HG03066 (cell line): ENCODE data around the gene GCSAM.

Experiments used
- ATAC-seq: cut with Tn5 transposase; IDR thresholded peaks from one replicate; pipeline ENCODE4 v1.9.1; 2021; ENCODE audit warnings: low read depth; ENCODE audit not compliant: unreplicated experiment

Gene GCSAM

DNA sequence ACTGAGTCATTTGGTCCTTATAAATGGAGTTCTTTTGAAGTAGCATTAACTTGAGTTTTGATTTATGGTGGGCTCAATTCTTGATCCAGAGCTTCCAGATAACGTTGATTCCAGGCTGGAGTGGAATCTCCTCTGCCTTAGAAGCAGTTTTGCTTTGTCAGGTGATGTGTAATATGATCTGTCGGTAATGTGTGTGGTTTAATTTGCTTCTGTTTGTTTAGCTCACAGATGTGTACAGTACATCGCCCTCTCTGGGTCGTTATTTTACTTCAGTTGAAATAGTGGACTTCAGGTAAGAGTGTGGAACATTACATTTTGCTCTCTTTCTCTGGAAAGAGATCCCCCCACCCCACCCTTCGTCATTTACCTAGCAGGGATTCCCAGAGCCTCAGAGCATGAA lies 23.7 kb downstream of the GCSAM start:
- no peak for ATAC-seq

DNA sequence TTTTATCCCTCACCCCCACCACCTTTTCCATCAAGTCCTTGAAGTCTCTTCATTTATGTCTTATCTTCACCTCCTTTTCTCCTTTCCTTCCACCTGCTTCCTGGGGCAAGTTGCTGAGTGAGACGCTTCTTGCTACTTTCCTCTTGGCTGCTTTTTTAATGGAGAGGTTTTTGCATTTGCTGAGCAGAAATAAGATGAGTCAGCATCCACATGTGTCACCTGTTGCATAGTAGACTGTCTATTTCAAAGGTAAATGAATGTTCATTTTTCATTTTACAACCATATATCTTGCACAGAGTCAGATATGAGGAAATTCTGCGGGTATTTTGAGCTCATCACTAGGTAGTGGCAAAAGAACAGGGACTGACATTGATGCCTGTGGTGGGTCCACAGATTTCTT lies 28.3 kb downstream of the GCSAM start:
- ATAC-seq = no peak

DNA sequence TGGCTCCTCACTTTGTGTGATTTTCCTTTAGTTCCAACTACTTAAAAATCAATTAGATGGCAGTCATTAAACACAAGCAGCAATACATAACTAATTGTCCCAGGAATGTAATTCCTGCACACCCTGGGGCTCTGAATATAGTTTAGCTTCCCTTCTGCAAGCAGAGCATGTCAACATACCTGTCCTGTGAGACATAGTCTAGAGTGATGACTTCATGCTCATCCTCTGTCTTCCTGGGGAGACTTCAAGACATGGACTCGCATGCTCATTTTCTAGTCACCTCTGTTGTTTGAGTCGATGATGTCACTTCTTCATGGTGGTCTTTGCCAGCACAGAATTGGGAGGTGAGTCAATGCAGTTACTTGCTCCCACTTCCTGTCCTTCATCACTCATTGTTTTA lies 31.1 kb downstream of the GCSAM start:
- ATAC-seq = no peak

DNA sequence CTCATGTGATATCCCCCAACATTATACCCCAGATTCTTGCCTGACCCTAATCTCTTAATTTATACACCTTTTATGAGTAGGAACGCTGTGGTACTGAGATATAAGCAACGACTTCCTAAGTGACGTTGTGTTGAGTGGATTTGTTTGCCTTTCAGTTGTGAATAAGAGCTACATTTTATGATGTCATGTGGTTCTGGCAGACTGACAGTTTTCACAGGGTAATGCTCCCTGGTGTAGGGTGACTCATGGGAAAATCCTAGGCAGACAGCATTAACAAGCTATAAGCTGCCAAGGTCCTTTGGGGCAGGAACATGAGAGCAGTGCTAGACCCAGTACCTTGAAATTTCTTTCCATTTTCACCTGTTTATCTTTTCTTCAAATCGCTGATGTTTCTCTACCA lies 35.7 kb downstream of the GCSAM start:
- no peak for ATAC-seq

DNA sequence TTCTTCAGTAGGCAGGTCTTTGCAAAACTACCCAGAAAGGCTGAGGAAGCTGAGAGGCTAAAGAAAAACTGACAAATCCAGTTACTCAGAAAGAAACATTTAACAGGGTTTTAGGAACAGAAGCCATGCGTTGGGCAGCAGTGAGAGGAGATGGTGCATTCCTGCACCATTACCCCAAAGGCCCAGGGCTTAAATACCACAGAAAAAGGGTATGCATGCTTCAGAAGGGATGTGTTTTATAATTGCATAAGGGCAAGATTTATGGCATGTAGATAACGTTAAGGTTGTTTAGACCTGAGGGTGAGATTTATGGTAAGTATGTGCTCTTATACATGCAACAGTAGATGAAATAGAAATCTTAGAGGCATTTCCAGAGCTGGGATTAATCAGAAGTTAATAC lies 36.9 kb downstream of the GCSAM start:
- ATAC-seq = no peak

DNA sequence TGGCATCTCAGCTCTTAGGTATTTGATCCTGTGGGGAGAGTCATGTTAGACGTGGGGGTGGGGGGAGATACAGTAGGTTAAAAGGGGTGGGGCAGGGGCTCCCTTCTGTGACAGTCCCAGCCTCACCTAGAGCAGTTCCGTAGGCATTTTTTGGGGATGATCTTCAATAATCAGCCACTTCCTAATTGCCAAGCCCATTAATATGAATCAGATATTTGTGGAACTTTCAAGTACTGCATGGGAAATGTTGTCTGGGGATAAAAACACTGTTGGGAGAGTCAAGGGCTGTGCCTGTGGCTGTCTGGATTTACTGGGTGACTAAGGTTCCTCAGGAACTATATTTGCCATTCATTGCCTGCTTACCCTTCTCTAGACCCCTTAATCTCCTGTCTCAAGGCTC lies 37.3 kb downstream of the GCSAM start:
- no peak for ATAC-seq

DNA sequence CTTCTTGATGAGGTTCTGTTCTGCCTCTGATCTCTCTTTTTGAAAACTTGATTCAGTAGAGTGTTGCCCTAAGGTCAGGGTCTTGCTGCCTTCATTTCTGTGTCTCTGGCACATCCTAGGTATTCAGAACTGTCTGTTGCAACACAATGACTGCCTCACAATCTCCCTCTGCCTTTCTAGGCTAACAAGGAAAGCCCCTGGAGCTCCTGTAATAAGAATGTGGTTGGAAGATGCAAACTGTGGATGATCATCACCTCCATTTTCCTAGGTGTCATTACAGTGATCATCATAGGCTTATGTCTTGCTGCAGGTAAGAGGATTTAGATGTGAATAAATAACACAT lies 39.9 kb downstream of the GCSAM start:
- no peak for ATAC-seq

DNA sequence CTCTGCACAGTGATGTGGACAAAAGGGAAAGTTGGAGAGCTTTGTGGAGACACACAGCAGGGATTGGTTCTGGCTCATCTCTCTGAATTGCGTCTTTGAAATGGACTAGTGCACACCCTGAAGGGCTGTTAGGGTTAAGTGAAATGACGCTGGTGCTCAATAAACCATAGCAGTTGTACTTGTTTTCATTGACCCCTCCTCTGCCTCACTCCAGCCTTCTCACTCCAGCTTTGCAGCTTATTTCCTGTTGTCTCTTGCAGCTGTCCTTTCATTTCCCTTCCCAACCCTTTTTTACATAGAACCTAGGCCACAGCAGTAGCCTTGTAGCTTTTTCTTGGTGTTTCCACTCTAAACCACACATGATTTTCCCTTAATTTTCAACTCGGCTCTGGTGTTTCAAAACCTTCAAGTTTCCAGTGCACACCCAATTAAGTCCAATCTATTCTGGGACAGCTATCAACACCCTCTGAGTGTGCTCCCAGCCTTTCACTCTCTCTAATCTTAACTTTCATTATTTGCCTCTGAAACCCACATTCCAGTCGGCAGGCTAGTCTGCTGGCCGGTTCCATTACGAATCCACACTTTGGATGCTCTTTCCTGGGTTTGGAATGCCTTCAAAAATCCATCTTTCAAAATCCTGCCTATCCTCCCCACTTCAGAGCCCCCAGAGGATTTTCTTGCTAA lies 40.4 kb downstream of the GCSAM start:
- ATAC-seq = peak; percentile 40

DNA sequence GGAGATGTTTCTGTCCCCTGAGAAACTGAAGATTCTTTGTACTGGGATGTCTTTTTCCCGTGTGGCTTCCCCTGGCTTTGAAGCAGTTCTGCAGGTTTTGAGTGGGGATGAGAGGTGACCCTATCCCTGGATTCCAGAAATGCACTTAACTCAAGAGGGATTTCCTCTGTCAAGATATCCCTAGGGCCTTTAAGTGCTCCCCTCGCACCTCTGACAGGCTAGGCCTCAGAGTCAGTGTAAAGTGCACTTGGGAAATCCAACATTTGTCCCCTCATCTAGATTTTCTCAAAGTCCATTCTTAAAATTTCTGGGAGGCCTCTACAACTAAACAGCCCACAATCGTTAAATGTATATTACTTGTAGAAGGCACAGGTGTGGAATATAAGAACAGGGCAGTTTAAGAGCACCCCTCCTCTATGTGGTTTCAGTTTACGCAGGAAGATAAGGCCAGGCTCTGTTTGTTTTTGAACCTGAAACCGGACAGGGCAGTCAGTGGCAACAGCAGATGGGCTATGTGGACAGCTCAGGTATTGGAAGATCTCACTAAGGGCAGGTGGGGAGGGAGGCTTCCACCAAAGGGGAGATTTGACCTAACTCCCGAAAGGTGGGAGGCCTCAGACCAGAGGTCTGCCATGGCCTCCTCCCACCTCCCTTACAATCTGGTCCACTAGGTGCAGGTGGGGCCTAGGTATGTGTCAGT lies 42.0 kb downstream of the GCSAM start:
- no peak for ATAC-seq

DNA sequence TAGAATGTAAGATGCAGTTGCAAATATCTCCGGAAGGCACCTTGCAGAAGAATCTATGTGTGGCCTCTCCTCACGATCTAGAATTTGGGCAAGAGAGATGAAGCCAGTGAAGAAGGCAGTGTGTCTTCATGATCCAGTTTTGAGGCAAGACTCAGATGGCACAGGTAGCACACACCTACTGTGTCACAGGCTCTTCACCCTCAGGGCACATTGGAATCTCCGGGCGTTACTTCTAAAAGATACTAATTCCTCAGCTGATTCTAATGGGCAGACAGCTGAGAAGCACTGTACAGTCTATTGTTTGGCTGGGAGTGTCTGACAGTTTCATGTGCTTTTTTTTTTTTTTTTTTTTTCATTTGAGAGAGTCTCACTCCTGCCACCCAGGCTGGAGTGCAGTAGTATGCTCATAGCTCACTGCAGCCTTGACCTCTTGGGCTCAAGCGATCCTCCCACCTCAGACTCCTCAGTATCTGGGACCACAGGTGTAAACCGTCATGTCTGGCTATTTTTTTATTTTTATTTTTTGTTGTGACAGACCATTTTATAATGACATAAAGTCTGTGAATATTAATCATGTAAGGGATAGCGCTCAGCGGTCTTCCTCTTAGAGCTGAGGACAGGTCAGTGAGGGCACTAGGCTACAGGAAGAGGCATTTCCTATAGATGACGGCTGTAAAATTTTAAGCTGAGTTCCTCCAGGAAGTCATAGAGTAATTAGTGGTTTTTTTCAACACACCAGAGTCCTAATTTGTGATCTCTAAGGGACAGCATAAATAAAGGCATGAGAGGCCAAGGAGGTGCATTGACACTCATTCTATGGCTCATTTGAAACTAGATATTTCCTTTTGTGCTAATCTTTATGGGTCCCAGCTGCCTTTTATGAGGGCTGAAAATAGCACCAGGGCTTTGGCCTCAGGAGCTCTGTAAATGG lies 42.8 kb downstream of the GCSAM start:
- ATAC-seq = no peak

DNA sequence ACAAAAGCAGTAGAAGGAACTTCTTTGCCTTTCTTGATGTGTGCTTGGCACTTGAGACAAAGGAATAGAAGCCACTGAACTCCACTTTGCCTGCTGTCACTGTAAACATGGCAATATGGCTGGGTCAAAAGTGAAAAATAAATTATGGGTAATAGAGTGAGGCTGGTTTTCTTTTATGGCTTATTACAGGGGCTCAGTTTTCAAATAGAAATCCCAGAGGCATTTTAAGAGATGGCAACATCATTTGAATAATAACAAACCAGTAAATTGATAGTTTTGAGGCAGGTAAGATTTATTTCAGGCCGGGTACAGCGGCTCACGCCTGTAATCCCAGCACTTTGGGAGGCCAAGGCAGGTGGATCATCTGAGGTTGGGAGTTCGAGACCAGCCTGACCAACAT lies 44.1 kb downstream of the GCSAM start:
- no peak for ATAC-seq

DNA sequence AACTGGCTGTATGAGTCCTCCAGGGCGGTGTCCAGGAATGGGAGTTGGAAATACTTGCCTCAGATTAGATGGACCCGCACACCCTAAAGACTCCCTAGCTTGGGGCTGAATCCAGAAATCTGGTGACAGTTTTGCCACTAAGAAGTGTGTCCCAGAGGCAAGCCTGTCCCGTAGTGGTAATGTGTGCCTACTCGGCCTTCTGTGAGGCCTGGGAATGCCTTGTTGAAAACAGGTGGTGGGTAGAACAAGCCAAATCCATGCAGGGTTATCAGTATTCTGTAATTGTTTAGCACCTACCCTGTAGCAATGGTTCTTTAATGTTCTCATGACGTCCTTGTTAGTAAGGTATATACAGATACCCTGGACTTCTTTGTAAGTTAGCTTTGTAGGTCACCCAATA lies 45.3 kb downstream of the GCSAM start:
- ATAC-seq = no peak

DNA sequence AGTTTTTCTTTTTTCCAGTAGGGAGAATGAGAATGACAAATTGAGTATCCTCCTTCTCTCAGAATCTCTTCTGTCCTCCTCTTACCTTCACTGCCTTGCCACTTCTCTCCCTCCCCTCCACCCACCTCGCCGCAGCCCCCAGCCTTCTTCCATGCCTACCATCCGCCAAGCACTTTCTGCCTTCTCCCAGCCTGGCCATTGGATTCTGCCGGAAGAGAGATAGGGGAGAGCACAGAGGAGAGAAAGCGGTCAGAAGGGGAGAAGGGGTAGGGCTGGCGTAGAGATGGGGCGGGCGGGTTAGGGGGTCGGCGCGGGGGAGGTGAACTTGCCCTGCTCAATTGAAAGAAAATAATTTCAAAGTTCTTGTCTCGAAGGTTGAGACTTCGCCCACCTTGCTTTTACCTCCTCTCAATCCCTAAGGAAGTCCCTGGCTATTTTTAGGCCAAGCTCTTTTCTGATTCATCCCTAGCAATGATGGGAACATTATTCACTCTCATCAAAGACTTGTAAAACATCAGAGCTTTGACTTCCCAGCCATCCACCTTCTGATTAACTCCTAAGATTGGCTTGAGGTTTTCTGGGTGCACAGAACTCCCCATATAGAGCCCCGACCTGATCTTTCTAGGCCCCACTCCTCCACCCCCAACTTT lies 46.0 kb downstream of the GCSAM start:
- no peak for ATAC-seq

DNA sequence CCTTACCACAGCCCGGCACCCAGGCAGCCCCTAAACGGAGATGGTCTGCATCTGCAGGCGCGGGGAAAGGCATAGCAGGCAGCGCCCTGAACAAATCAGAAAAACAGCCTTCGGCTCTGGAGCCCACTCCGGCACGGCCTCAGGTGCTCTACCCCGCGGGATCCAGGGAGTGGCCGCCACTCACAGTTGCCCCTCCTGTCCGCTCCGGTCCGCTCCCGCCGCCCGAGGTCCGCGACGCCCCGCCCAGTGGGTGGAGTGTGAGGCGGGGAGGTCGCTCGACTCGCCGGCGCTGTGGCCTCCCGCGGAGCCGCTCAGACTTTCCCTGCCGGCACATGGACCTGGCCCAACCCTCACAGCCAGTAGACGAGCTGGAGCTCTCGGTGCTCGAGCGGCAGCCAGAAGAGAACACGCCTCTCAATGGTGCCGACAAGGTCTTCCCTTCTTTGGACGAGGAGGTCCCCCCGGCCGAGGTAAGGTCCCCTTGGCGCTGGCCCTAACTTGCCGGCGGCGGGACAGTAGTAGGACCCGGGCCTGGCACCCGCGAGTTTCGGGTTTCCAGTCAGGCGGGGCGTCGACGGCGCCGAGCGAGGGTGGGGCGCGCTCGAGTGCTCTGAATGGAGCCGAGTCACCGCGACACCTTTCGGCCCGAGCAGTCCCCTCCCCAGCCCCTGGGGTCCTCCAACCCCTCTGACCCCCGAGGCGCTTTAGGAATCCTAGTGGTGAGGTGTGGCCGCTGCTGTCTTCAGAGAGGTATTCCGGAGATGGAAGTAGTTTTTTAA lies 46.8 kb downstream of the GCSAM start, which contains the start of gene C3orf52:
Gene C3orf52, plus strand, starts transcription at position 314 of the 779 bp plus-strand sequence. Its CDS starts 19 bp downstream, at position 333.
- ATAC-seq = peak; percentile 87

DNA sequence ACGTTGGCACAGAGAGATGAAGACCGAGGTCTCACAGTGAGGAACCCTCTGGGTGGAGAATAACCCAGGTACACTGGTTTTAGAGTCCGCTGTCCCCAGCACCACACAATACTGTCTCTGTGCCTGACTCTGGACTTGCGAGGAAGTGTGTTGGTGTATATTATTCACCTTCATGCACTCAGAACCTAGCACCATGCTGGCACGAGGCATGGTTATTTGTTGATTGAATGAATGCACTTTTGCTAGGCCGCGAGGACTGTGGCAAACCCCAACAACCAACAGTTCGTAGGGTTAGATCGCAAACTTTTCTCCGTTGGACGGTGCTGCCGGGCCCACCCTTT lies 47.3 kb downstream of the GCSAM start:
- ATAC-seq = no peak

DNA sequence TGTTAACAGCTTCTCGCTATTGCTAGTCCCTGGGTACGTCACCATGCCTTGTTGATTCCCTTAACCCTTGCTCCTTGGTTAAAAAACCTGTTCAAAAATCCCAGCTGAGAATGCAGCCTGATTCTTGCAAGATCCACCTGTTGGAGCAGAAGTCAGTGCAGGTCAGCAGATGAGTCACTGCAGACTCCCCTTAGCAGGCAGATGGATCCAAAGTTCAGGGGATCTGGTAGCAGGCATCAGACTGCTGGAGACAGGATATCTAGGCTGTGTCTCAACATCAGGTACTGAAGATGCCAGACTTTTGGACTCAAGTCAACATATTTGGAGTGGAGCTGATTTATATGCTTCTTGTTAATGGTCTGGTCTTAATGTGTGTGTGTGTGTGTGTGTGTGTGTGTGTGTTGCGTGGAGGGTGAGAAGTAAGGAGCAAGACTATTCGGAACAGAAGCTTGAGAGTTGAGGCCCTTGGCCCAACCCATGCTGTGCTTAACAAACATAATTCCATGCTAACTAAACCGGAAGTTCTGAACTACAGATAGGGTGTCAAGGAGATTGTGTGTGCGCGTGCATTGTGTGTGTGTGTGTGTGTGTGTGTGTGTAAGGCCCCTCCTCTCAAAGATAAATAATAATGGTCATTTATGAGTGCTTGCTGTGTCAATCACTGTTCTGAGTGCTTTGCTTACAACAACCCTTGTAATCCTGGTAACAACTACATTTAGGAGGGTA lies 47.9 kb downstream of the GCSAM start:
- ATAC-seq = no peak

DNA sequence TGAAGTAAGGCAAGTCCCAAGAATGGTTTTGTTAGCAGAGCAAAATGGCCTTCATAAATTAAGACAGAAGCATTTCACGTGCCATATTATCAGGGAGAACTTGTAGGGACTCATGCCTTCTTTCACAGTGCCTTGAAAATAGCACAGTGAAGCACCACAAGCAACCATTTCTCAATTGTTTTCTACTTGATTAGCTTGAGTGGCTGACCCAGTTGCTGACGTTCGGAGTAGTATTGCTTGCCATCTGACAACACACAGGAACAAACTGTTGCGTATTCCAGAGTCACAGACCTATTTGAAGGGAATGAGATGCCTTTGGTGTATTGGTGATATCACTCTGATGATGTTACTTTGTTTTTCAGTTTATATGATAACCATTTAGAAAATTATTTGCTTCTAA lies 49.8 kb downstream of the GCSAM start:
- ATAC-seq = no peak

DNA sequence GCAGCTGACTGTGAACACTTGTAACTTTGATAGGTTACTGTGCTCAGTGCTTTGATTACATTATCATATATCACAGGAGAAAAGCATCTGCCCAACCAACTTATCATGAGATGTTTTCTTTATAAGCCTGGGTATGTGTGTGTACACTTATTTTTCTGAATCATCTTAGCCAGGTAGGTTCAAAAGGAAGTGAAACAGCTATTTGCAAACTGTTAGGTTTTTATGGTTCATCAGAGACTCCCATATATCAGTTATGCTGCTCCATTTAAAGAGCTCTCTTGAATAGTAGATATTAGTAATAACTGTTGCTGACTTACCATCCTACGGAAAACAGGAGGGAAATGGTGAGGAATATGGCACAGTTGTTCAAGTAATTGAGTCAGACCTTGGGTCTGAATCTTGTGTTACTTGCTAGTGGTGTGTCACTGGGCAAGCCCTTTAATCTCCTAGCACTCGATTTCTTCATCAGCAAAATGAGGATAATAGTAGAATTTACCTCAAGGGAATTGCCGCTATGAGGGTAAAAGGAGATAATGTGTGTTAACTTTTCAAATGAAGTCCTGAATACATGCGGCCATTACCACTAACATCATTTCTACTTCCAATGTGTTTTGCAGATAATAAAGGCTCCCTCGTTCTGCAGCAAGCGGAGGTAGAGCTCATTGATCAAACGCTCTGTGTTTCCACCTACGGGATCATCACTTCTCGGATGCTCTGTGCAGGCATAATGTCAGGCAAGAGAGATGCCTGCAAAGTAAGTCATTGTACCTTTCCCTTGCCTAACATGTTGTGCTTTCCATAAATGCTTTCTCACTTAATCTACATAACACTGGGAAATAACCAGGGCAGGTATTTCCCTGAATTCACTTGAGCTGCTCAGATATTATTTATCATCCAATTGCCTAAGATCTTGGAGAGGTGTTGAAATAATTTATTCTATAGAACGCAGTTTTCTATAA lies 54.6 kb downstream of the GCSAM start:
- ATAC-seq = no peak
